Stimulated activated CD8-positive, alpha-beta memory T cell treated with anti-CD3 and anti-CD28 coated beads, Interleukin-7, amount 100 ng/mL, for 4 hours (primary cell): Measurements from ENCODE around the gene COX19.

ENCODE experiments used
- DNase-seq, 2 donors: peaks; one replicate each; pipeline ENCODE4 v3.0.0-alpha.2; 2020; ENCODE audit warnings: low read depth in 2 of 2

The COX19 gene

DNA sequence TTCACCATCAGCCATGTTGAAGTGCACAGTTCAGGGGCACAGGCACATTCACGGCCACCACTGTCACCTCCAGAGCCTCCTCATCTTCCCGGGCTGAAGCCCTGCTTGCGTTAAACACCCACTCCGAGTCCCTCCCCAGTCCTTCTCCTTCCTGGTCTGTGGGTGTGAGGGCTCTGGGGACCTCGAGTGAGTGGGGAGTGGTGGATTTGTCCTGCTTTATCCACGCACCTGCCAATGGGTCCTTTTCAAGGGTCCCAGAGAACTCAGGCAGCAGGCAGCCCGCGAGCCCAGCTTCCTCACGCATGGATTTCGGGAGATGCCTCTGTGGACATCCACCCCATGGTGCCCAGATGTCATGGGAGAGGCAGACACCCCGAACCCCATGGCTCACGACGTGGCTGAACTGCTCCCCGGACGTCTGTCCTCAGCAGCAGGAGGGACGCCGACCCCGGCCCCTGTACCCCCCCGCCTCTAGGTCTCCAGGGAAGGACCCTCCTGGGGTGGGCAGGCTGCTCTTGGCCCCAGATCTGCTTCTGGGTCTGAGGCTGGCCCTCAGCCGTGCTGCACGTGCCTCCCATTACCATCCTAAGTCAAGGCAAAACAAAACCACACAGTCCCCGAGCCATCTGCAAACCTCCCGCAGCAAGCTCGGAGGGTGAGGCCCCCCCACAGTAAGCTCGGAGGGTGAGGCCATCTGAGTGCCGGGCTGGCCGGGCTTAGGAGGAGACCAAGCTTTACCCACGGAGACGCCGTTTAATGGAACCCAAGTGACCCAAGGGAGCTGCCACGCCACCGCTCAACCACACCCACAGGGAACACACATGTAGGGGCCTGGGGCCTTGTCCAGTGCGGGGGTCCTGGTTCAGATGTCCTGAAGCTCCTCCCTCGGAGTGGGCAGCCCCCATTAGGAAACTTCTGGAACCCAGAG is 16.6 kb upstream of the COX19 start:
- DNase-seq: no peak

GRCh38 chr7:990933-991728 is 15.8 kb upstream of the COX19 start:
- no peak for DNase-seq

GRCh38 chr7:990352-990932 is 15.1 kb upstream of the COX19 start:
- no peak for DNase-seq

DNA sequence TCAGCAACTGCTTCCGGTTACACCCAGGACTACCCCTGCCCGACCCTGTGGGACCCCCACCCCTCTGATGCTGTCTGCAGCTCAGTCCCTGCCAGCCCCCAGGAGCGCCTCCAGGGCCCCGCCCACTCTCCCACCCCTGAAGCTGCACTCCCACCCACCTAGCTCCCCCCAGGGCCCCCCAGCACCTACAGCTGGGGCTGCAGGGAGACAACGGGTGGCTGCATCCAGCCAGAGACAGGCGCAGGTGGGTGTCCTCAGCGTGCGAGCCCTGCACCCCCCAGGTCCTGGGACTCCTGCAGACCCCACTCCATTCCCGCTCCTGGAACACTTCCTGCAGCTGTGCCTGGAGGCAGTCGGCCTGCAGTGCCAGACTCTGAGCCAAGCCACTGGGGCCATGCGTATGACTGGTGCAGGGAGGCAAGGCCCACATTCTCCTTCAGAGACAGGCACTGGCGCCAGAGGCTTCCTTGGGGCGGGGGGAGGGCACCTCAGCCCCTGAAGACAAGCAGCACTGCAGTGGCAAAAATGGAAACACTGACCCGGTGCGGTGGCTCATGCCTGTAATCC is 13.7 kb upstream of the COX19 start:
- no peak for DNase-seq

- DNase-seq: no peak
These were observed 13.1 kb upstream of the COX19 start for GRCh38 chr7:988426-988911.

DNA sequence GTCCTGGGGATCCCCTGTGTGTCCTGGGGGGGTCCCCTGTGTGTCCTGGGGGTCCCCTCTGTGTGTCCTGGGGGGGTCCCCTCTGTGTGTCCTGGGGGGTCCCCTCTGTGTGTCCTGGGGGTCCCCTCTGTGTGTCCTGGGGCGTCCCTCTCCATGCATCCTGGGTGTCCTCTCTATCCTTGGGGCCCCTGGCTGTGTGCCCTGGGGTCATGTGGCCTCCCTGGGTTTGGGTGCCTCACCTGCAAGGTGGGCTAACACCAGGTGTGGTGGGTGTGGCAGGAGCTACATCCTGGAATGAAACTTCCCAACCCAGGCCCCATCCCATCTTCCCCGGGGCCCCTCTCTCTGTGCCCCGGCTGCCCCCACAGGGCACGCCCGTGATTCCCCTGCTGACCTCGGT is 12.6 kb upstream of the COX19 start:
- DNase-seq: no peak

DNA sequence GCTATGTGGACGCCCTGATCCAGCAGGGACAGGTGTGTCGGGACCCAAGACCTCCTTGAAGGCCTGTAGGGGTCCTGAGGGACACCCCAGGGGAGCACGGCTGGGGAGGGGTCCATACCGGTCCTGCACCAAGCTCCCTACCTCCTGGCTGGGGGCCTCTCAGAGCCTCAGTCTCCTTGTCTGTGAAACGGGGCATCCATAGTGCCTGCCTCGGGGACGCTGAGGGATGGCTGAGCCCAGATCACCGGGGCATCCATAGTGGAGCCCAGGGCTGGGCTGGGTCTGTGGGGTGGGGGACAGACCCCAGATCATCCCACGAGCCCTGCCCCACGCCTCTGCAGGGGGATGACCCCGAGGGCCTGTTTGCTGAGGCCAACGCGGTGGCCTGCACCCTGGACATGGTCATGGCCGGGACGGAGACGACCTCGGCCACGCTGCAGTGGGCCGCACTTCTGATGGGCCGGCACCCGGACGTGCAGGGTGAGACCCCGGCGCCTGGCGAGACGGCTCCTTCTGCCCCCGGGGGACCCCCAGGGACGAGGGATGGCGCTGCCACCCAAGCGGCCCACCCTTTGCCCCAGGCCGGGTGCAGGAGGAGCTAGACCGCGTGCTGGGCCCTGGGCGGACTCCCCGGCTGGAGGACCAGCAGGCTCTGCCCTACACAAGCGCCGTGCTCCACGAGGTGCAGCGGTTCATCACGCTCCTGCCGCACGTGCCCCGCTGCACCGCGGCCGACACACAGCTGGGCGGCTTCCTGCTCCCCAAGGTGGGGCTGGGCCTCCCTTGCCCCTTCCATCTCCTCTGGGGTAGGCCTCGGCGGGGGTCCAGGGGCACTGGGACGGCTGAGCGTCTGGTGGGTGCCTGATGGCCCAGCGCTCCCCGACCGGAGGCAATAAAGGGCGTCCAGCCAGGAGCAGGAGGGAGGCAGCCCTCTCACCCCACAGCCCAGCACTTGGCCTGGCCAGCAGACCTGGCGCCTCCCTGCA is 11.7 kb upstream of the COX19 start:
- DNase-seq: no peak

DNA sequence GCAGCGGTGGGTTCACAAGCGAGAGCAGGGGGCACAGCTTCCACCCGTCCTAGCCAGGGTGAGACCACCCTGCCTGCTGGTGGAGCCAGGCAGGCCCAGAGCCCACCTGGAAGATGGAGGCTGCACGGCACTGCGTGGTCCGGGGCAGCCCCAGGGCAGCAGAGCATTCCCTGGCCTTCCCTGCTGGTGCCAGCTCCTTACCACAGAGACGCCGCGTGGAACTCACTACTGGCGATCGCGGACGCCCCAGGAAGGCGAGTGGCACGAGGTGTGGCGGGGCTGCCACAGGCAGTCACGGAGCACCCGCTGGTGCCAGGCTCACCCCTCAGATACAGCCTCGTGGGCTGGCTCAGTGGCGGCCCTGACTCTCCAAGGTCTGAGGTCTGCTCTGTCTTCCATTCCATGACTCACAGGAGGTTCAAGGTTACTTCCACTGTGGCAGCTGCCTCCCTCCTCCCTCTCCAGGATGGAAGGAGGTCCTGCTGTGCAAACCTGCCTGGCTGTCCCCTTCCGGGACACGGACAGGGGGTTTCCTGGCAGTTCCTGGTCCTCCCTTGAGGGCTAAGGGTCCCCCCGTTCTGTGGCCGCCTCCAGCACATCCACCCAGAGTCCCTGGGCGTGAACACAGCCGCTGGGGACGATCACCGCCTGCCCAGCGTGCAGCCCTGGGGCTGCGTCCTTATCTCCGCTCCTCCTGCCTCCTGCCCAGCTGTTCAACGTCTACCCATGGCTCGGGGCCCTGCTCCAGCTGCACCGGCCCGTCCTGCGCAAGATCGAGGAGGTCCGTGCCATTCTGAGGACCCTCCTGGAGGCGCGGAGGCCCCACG is 10.8 kb upstream of the COX19 start:
- DNase-seq: no peak

DNA sequence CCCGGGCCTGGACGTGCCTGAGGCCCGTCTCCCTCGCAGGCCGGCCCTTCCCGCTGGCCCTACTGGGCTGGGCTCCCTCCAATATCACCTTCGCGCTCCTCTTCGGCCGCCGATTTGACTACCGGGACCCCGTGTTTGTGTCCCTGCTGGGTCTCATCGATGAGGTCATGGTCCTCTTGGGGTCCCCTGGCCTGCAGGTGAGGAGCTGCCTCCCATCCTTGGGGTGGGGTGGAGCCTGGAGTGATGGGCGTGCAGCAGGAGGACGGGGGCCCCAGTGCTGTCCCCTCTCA is 9.7 kb upstream of the COX19 start:
- no peak for DNase-seq

DNA sequence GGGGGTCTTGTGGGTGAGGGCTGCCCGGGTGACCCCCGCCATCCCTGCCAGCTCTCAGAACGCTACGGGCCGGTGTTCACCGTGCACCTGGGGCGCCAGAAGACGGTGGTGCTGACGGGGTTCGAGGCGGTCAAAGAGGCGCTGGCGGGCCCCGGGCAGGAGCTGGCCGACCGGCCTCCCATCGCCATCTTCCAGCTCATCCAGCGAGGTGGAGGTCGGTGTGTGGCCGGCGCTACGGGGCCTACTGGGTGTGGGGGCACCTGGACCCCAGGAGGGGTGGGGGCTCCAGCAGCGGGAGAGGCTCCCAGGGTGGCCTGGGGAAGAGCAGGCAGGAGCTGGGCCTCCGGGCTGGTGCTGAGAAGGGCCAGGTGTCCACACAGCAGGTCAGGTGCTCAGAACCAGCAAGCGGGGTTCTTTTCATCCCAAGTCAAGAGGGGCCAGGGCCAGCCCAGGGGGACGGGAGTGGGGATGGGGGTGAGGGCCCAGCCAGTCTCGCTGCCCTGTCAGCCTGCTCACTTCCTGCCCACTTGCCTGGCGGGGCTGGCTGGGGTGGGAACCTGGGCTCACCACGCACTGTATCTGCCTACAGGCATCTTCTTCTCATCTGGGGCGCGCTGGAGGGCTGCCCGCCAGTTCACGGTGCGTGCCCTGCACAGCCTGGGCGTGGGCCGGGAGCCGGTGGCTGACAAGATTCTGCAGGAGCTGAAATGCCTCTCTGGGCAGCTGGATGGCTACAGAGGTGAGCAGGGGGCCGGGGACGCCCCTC is 9.2 kb upstream of the COX19 start:
- no peak for DNase-seq

GRCh38 chr7:983616-984071 is 8.3 kb upstream of the COX19 start:
- DNase-seq: no peak

GRCh38 chr7:983004-983615 is 7.8 kb upstream of the COX19 start, which contains the start of gene CYP2W1:
TSS of gene CYP2W1 (plus strand) at chr7:983181. CDS start at chr7:983212, 31 bp downstream.
- DNase-seq: no peak

GRCh38 chr7:982511-983003 is 7.2 kb upstream of the COX19 start:
- DNase-seq: no peak

- DNase-seq: no peak
These were observed 6.6 kb upstream of the COX19 start for GRCh38 chr7:981793-982510.

- DNase-seq: no peak
These were observed 4.7 kb upstream of the COX19 start for GRCh38 chr7:979886-980571.

- no peak for DNase-seq
These were observed 3.8 kb upstream of the COX19 start for GRCh38 chr7:979151-979550.

DNA sequence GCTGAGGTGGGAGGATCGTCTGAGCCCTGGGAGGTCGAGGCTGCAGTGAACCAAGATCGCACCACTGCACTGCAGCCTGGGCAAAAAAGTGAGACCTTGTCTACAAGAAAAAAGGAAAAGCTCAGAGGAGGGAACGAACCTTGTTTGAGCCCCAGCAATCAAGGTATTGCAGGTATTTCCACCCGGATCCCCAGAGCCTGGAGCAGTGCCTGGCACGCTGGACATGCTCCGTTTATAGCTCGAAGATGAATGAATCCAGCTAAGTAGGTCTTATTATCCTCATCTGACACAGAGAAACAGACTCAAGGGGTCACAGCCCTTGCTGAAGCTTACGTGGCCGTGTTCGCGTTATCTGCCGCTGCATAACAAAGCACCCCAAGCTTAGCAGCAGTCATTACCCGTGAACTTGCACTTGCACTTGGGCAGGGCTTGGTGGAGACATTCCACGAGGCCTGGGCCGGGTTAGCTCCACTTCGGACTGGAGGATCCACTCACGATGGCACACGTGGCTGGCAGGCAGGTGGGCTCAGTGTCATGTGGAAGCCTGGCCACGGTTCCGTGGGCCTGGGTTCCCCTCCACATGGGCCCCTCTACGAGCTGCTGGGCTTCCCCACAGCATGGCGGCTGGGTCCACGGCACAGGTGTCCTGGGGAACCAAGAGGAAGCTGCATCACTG is 3.2 kb upstream of the COX19 start:
- no peak for DNase-seq
